Adrenal gland (tissue), 5 donors: ENCODE results near the gene FNDC3B.

Experiments used
- CTCF ChIP-seq, 6 experiments: fragments of 450-650 bp in 4 of 6; fragments of 200-600 bp in 2 of 6; sonication (generic) in 1 of 6; IDR thresholded peaks; 1 replicate in 5 of 6; 2 replicates in 1 of 6; pipeline versions ENCODE4 v1.5.1 to v1.8.0; 2016 to 2021; ENCODE audit warnings: antibody characterized with exemption in 6 of 6, mild to moderate bottlenecking in 2 of 6, moderate library complexity in 1 of 6
- POLR2A ChIP-seq, 2 donors: fragments of 450-650 bp; IDR thresholded peaks; one replicate each; pipeline ENCODE4 v1.6.1; 2017; ENCODE audit warnings: antibody characterized with exemption in 2 of 2, mild to moderate bottlenecking in 2 of 2, moderate library complexity in 1 of 2
- donor health status: DM: no; HTN: no; CAD: no.

- TF ChIP-seq CTCF (IDR thresholded peaks at IDR 0.05) (no peak), POLR2A (IDR thresholded peaks at IDR 0.05) (no peak)
These were observed 355.3 kb downstream of the FNDC3B start for GRCh38 chr3:172394692-172395091.
